H9 (cell line): ENCODE measurements around the gene ADGRG2. TPM values are rescaled to one million over a fixed set of nuclear protein-coding genes. Genes with fewer than 3 reads are reported as not detected.

Experiments used
- DNase-seq: peaks from one replicate; pipeline ENCODE4 v3.0.0-alpha.2; 2017
- H2AFZ ChIP-seq: one replicate; pipeline ENCODE4 v1.6.1; 2013; ENCODE audit warnings: mild to moderate bottlenecking, low read length, control low read depth, moderate library complexity
- H2AK5ac ChIP-seq: 2 replicates; pipeline ENCODE4 v1.6.1; 2013; ENCODE audit warnings: low read length, control low read depth, mixed read lengths; ENCODE audit not compliant: insufficient read length
- H2BK120ac ChIP-seq: one replicate; pipeline ENCODE4 v1.6.1; 2013; ENCODE audit warnings: low read depth, mild to moderate bottlenecking, low read length, control low read depth, inconsistent platforms; ENCODE audit not compliant: poor library complexity, severe bottlenecking
- H2BK12ac ChIP-seq: 2 replicates; pipeline ENCODE4 v1.6.1; 2013; ENCODE audit warnings: low read length, control low read depth, mixed read lengths, low read depth; ENCODE audit not compliant: insufficient read length
- H2BK15ac ChIP-seq: 2 replicates; pipeline ENCODE4 v1.6.1; 2013; ENCODE audit warnings: low read depth, low read length, control low read depth
- H2BK20ac ChIP-seq: one replicate; pipeline ENCODE4 v1.6.1; 2013; ENCODE audit warnings: low read depth, mild to moderate bottlenecking, low read length, control low read depth, inconsistent platforms; ENCODE audit not compliant: poor library complexity, severe bottlenecking
- H2BK5ac ChIP-seq: 2 replicates; pipeline ENCODE4 v1.6.1; 2013; ENCODE audit warnings: low read length, control low read depth, mixed read lengths; ENCODE audit not compliant: insufficient read length
- H3K14ac ChIP-seq: 2 replicates; pipeline ENCODE4 v1.6.1; 2013; ENCODE audit warnings: low read length, control low read depth; ENCODE audit not compliant: insufficient read depth
- H3K18ac ChIP-seq: 2 replicates; pipeline ENCODE4 v1.6.1; 2013; ENCODE audit warnings: low read depth, mild to moderate bottlenecking, mixed read lengths, low read length, control low read depth; ENCODE audit not compliant: insufficient read length
- H3K23ac ChIP-seq: 2 replicates; pipeline ENCODE4 v1.6.1; 2013; ENCODE audit warnings: low read length, control low read depth, mixed read lengths, low read depth; ENCODE audit not compliant: insufficient read length
- H3K23me2 ChIP-seq: 2 replicates; pipeline ENCODE4 v1.6.1; 2013; ENCODE audit warnings: low read depth, mild to moderate bottlenecking, mixed read lengths, low read length, control low read depth; ENCODE audit not compliant: insufficient read length, poor library complexity, severe bottlenecking
- H3K27ac ChIP-seq: 2 replicates; pipeline ENCODE4 v1.5.1; 2013; ENCODE audit warnings: low read length, control low read depth, mixed read lengths, low read depth; ENCODE audit not compliant: insufficient read length
- H3K27me3 ChIP-seq: 2 replicates; pipeline ENCODE4 v1.6.1; 2013; ENCODE audit warnings: low read length, control low read depth, inconsistent platforms; ENCODE audit not compliant: insufficient read depth
- H3K4ac ChIP-seq: 2 replicates; pipeline ENCODE4 v1.6.1; 2013; ENCODE audit warnings: low read depth, mild to moderate bottlenecking, control low read depth, inconsistent platforms, low read length, moderate library complexity
- H3K4me1 ChIP-seq: 2 replicates; pipeline ENCODE4 v1.6.1; 2013; ENCODE audit warnings: low read length, control low read depth, inconsistent platforms; ENCODE audit not compliant: insufficient read depth
- H3K4me2 ChIP-seq: 2 replicates; pipeline ENCODE4 v1.6.1; 2013; ENCODE audit warnings: low read length, control low read depth, mixed read lengths; ENCODE audit not compliant: insufficient read length, insufficient read depth
- H3K56ac ChIP-seq: 2 replicates; pipeline ENCODE4 v1.6.1; 2013; ENCODE audit warnings: low read depth, mild to moderate bottlenecking, mixed read lengths, low read length, control low read depth; ENCODE audit not compliant: insufficient read length
- H3K79me1 ChIP-seq: 2 replicates; pipeline ENCODE4 v1.6.1; 2013; ENCODE audit warnings: low read depth, mild to moderate bottlenecking, moderate library complexity, low read length, control low read depth, inconsistent platforms; ENCODE audit not compliant: insufficient read depth, poor library complexity, severe bottlenecking
- H3K79me2 ChIP-seq: 2 replicates; pipeline ENCODE4 v1.6.1; 2013; ENCODE audit warnings: low read length, control low read depth, inconsistent platforms; ENCODE audit not compliant: insufficient read depth
- H3K9ac ChIP-seq: 2 replicates; pipeline ENCODE4 v1.6.1; 2013; ENCODE audit warnings: low read length, control low read depth, mixed read lengths; ENCODE audit not compliant: insufficient read length; ENCODE audit errors: extremely low read depth
- H3K9me3 ChIP-seq: one replicate; pipeline ENCODE4 v1.6.1; 2013; ENCODE audit warnings: low read depth, low read length, inconsistent platforms; ENCODE audit not compliant: control insufficient read depth
- H3T11ph ChIP-seq: one replicate; pipeline ENCODE4 v1.6.1; 2013; ENCODE audit warnings: mild to moderate bottlenecking, low read length, control low read depth, inconsistent platforms
- H4K20me1 ChIP-seq: one replicate; pipeline ENCODE4 v1.6.1; 2013; ENCODE audit not compliant: control insufficient read depth, insufficient read length, insufficient read depth
- H4K5ac ChIP-seq: 2 replicates; pipeline ENCODE4 v1.6.1; 2013; ENCODE audit warnings: low read depth, mild to moderate bottlenecking, mixed read lengths, low read length, control low read depth; ENCODE audit not compliant: insufficient read length
- H4K8ac ChIP-seq: replicated peaks from 2 replicates; pipeline ENCODE4 v1.6.1; 2013; ENCODE audit warnings: low read length, control low read depth, mixed read lengths, low read depth; ENCODE audit not compliant: insufficient read length
- H4K91ac ChIP-seq: 2 replicates; pipeline ENCODE4 v1.6.1; 2013; ENCODE audit warnings: low read depth, mild to moderate bottlenecking, moderate library complexity, mixed read lengths, low read length, control low read depth; ENCODE audit not compliant: insufficient read length
- H3K27ac Mint-ChIP-seq, 3 experiments: 2 replicates in 2 of 3; 3 replicates in 1 of 3; pipeline ENCODE4 v1.8.0; 2020 to 2021; ENCODE audit warnings: mixed read lengths in 3 of 3, mild to moderate bottlenecking in 1 of 3, moderate library complexity in 1 of 3
- H3K27me3 Mint-ChIP-seq: 2 replicates; pipeline ENCODE4 v1.8.0; 2021; ENCODE audit warnings: low read depth, mild to moderate bottlenecking, moderate library complexity, mixed read lengths
- H3K36me3 Mint-ChIP-seq, 3 experiments: 2 replicates in 2 of 3; 3 replicates in 1 of 3; pipeline ENCODE4 v1.8.0; 2020 to 2021; ENCODE audit warnings: low read depth in 3 of 3, mixed read lengths in 3 of 3; ENCODE audit not compliant: insufficient read depth in 1 of 3
- H3K4me1 Mint-ChIP-seq, 2 experiments: 2 replicates each; pipeline ENCODE4 v1.8.0; 2020; ENCODE audit warnings: mixed read lengths in 2 of 2
- H3K4me3 Mint-ChIP-seq, 2 experiments: 2 replicates in 1 of 2; 3 replicates in 1 of 2; pipeline ENCODE4 v1.8.0; 2020 to 2021; ENCODE audit warnings: mild to moderate bottlenecking in 2 of 2, mixed read lengths in 2 of 2, moderate library complexity in 1 of 2
- H3K9me3 Mint-ChIP-seq, 2 experiments: 2 replicates in 1 of 2; 3 replicates in 1 of 2; pipeline ENCODE4 v1.8.0; 2020; ENCODE audit warnings: mild to moderate bottlenecking in 2 of 2, mixed read lengths in 2 of 2, moderate library complexity in 1 of 2
- CTCF ChIP-seq: fragments of 200-600 bp; sonication (generic); conservative IDR thresholded peaks from 3 replicates; pipeline ENCODE4 v1.8.0; 2021; ENCODE audit warnings: antibody characterized with exemption, mild to moderate bottlenecking
- WGBS: extraction: QIAGEN DNeasy Blood & Tissue Kit; methylation state at CpG from one replicate; pipeline ENCODE4 v1.1.7; 2013; ENCODE audit warnings: missing lambda C conversion rate, low lambda C conversion rate, mixed read lengths; ENCODE audit not compliant: insufficient read length; ENCODE audit errors: extremely low coverage; 5-methylcytosine and 5-hydroxymethylcytosine counted together
- total RNA-seq: library from RNA; stranded (reverse); gene quantifications from 2 replicates; pipeline ENCODE4 v1.2.1, GENCODE V29; 2021

Gene ADGRG2
- total RNA-seq, 1 experiment from 2014 or later, result 6.8 TPM

- H4K5ac ChIP-seq, result no peak overlapping the region
- no peak overlapping the region for H3K56ac ChIP-seq
- no peaks in the 10 kb centered on the region for H3K23me2 ChIP-seq
- no peak overlapping the region for H2BK5ac ChIP-seq
- H3K9ac ChIP-seq, result no peak overlapping the region
- no peaks in the 10 kb centered on the region for H3K79me2 ChIP-seq
- H3K4me1 Mint-ChIP-seq, result peaks cover 0 to 2% of the 10 kb centered on the region in 2 experiments; a peak in 1 of 4 replicates
- H3K27me3 ChIP-seq, result no peaks in the 10 kb centered on the region
- H3K36me3 Mint-ChIP-seq, result peaks cover 9 to 11% (median 11%) of the 10 kb centered on the region in 3 experiments
- H2BK15ac ChIP-seq, result no peak overlapping the region
- H4K20me1 ChIP-seq, result no peaks in the 10 kb centered on the region
- no peak overlapping the region for H3K4me3 Mint-ChIP-seq
- no peak for TF ChIP-seq CTCF
- H3K4me1 ChIP-seq, result no peaks in the 10 kb centered on the region
- no peaks in the 10 kb centered on the region; the same call in 1 of the 2 replicates for H3K27me3 Mint-ChIP-seq
- peaks cover 29% of the 10 kb centered on the region for H3K9me3 ChIP-seq
- no peak overlapping the region for H3K27ac Mint-ChIP-seq
- no peak overlapping the region for H3K27ac ChIP-seq
- H3K18ac ChIP-seq, result no peak overlapping the region
- no peaks in the 10 kb centered on the region for H3K79me1 ChIP-seq
- no peak overlapping the region for H3K4ac ChIP-seq
- DNase-seq, result no peak
- no peak overlapping the region for H4K8ac ChIP-seq
- no peak overlapping the region for H4K91ac ChIP-seq
- H3K4me2 ChIP-seq, result no peak overlapping the region
- H2BK12ac ChIP-seq, result no peak overlapping the region
- WGBS, result no CpG with 5 or more reads among the region's 2 CpGs
- no peak overlapping the region for H2AFZ ChIP-seq
- H3T11ph ChIP-seq, result no peak overlapping the region
- no peak overlapping the region for H2BK120ac ChIP-seq
- H3K23ac ChIP-seq, result no peak overlapping the region
- H2AK5ac ChIP-seq, result no peak overlapping the region
- no peak overlapping the region for H2BK20ac ChIP-seq
- H3K9me3 Mint-ChIP-seq, result peaks cover 71 to 79% of the 10 kb centered on the region in 2 experiments
- H3K14ac ChIP-seq, result no peak overlapping the region
Observed at GRCh38 chrX:19096586-19096985, 25.7 kb downstream of the ADGRG2 start.
